Cardiac fibroblast (primary cell): ENCODE measurements around the gene ZDHHC19.
"Not testable (repeated sequence)": the region's sequence is repeated elsewhere in the genome, so short reads cannot be mapped to it uniquely, and the experiment has no call there.

Source experiments
- DNase-seq, 2 donors: peaks; one replicate each; pipeline versions ENCODE4 v3.0.0 to v3.0.0-alpha.2; 2010; ENCODE audit warnings: low read depth in 2 of 2
- H3K4me3 ChIP-seq, 2 donors: replicated peaks in 1 of 2; 1 replicate in 1 of 2; 2 replicates in 1 of 2; pipeline ENCODE4 v1.5.1; 2011; ENCODE audit warnings: low read depth in 2 of 2, low read length in 2 of 2, mild to moderate bottlenecking in 2 of 2, moderate library complexity in 1 of 2
- TF ChIP-seq, protein P1 (sequence below): IDR thresholded peaks from one replicate; pipeline ENCODE4 v1.5.1; 2011; ENCODE audit warnings: low read depth, mild to moderate bottlenecking, low read length, inconsistent platforms

The ZDHHC19 gene

GRCh38 chr3:196193133-196193735 is 18.0 kb downstream of the ZDHHC19 start:
- no peak for DNase-seq
- no peak overlapping the region for H3K4me3 ChIP-seq
- TF ChIP-seq, protein P1, sequence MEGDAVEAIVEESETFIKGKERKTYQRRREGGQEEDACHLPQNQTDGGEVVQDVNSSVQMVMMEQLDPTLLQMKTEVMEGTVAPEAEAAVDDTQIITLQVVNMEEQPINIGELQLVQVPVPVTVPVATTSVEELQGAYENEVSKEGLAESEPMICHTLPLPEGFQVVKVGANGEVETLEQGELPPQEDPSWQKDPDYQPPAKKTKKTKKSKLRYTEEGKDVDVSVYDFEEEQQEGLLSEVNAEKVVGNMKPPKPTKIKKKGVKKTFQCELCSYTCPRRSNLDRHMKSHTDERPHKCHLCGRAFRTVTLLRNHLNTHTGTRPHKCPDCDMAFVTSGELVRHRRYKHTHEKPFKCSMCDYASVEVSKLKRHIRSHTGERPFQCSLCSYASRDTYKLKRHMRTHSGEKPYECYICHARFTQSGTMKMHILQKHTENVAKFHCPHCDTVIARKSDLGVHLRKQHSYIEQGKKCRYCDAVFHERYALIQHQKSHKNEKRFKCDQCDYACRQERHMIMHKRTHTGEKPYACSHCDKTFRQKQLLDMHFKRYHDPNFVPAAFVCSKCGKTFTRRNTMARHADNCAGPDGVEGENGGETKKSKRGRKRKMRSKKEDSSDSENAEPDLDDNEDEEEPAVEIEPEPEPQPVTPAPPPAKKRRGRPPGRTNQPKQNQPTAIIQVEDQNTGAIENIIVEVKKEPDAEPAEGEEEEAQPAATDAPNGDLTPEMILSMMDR = no peak

GRCh38 chr3:196192524-196193051 is 18.6 kb downstream of the ZDHHC19 start:
- DNase-seq = no peak
- no peak overlapping the region for H3K4me3 ChIP-seq
- TF ChIP-seq, protein P1 = no peak

- no peak overlapping the region for H3K4me3 ChIP-seq
- DNase-seq = no peak
- TF ChIP-seq, protein P1 = no peak
These were observed 19.1 kb downstream of the ZDHHC19 start for GRCh38 chr3:196192036-196192523.

DNA sequence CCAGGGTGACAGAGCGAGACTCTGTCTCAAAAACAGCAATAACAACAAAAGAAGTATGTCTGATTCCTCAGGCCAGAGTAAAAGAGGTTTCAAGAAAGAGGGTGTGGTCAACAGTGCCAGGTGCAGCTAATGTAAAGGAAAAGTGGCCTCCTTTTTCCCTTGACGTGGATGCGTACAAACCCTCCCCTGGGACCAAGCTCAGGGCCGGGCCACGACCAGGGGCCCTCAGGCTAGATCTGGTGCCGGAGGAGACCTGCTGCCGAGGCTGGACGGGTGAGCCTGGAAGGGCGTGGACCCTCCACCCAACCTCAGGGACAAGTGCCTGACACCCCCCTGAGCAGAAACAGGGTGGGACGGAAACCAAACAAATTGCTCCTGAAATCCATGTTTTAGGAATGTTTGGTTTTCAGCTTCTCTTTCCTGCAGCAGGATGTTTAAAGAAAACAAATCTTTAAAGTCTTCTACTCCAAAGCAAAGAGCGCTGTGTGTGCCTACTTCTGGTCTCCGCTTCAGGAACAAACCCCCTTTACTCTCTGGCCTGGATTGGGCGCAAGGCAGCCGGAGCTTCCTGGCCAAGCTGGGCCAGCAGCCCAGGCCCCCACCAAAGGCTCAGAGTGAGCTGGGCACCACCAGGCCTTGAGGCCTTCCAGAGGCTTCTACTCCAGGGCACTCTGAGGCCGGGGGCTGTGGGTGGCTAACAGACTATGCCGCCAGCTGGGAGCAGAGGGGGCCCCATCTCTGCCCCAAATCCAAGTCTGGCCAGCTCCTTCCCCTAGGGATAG is 21.4 kb downstream of the ZDHHC19 start:
- TF ChIP-seq, protein P1 = no peak
- no peak overlapping the region for H3K4me3 ChIP-seq

DNA sequence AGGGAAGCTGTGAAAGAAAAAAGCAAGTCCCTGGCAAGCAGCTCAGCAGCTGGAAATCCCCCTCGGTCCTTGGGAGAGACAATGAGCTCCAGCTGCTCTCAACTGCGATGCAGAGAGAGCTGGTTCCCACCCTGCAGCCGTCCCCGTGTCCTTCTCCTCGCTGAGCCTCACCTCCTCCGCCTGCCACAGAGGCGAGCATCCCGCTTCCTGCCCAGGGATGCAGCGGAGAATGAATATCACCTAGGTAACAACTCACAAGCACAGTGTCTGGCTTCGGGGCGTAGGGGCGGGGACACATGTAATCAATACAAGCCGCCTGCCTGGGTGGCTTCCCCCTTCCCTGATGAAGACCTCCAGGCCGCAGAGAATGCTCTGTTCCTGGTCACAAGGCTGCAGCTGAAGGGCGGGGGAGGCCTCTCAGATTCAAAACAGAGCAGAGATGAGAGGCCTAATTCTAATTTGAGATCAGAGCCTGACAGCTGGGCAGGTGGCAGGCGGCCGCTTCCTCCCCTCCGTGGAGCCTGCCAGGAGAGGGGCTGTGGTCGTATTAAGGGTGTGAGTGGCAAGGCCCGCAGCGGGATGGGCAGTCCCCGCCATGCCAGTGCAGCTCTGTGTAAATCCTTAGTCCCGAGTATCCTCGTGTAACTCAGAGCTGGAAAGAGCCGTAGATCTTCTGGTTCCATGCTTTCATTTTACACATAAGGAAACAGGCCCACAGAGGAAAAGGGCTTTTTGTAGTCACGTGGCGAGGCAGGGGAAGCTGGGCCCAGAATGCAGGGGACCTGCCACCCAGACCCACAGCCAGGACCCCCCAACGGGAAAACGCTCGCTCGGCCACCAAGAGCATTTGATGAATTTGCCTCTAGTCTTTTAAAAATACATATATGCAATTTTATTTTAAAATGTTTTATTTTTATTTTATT is 24.3 kb downstream of the ZDHHC19 start:
- TF ChIP-seq, protein P1 = no peak
- H3K4me3 ChIP-seq = no peak overlapping the region
- no peak for DNase-seq

More for the DNA sequence above, 21.4 kb downstream of the ZDHHC19 start:
- DNase-seq = no peak

DNA sequence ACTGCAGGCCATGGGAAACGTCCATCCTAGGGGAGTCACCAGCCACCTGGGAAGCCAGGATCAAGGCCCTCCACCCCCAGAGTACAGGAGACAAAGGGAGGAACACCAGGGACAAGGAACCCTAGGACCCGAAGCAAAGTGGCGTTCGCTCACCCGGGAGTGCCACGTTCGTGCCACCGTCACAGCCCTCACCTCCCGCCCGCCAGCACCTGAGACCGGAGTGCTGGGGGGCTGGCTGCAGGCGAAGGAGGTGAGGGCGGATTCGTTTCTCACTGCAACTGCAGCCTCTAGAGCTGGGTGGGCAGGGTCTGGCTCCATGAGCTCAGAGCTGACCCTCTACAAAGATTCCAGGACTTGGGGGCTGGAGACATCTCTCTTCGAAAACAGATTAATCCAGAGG is 26.3 kb downstream of the ZDHHC19 start:
- TF ChIP-seq, protein P1 = no peak
- no peak for DNase-seq
- H3K4me3 ChIP-seq = no peak overlapping the region

- DNase-seq, H3K4me3 ChIP-seq: not testable (repeated sequence)
These were observed 27.1 kb downstream of the ZDHHC19 start for GRCh38 chr3:196184169-196184432.
